HFF-Myc (cell line): ENCODE results near the gene FLT3LG.
A peak's percentile ranks its signal among the peaks of the same experiment; 100 is the strongest.

ENCODE experiments used
- DNase-seq: peaks from one replicate; pipeline ENCODE4 v3.0.0-alpha.2; 2011; ENCODE audit warnings: low read depth; ENCODE audit errors: extremely low read depth
- H3K4me3 ChIP-seq: replicated peaks from 2 replicates; pipeline ENCODE4 v1.5.1; 2011; ENCODE audit warnings: low read depth, mild to moderate bottlenecking, control low read depth, low read length
- TF ChIP-seq, protein P1 (sequence below): IDR thresholded peaks from 2 replicates; pipeline ENCODE4 v1.5.1; 2012; ENCODE audit warnings: mild to moderate bottlenecking, low read depth, low read length, control low read depth; ENCODE audit errors: missing control alignments

Gene FLT3LG, protein sequence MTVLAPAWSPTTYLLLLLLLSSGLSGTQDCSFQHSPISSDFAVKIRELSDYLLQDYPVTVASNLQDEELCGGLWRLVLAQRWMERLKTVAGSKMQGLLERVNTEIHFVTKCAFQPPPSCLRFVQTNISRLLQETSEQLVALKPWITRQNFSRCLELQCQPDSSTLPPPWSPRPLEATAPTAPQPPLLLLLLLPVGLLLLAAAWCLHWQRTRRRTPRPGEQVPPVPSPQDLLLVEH

DNA sequence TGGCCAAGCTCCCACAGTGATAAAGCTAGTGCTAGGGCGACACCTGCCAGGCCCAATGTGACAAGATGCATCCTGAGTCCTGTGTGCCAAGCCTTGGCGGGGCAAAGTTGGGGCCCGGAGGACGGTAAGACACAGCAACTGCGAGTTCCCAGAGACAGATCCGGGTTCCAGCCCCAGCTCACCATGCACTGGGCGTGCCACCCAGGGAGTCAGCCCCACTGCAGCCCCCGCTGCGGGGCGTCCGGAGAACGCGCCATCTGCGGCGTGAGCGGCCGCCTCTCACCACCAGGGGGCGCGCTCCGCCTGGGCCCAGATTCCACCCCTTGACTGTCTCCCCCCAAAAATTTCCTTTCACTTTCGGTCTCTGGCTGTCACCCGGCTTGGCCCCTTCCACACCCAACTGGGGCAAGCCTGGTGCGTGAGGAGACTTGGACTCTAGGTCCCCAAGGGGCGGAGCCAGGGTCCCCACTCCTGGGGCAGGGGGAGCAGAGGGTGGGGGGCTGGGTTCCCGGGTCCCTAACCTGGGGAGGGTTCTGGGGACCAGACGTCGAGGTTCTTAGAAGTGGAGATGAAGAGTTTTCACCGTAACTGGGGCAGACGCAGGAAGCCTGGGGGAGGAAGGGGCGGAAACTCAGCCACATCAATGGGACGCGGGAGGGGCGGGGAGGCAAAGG is at the start of gene FLT3LG:
Gene FLT3LG, plus strand, starts transcription at position 348 of the 674 bp plus-strand sequence. CDS start 425 bp downstream, outside the sequence.
- H3K4me3 ChIP-seq, result peak within 1 kb of the TSS; percentile 61
- TF ChIP-seq, protein P1, sequence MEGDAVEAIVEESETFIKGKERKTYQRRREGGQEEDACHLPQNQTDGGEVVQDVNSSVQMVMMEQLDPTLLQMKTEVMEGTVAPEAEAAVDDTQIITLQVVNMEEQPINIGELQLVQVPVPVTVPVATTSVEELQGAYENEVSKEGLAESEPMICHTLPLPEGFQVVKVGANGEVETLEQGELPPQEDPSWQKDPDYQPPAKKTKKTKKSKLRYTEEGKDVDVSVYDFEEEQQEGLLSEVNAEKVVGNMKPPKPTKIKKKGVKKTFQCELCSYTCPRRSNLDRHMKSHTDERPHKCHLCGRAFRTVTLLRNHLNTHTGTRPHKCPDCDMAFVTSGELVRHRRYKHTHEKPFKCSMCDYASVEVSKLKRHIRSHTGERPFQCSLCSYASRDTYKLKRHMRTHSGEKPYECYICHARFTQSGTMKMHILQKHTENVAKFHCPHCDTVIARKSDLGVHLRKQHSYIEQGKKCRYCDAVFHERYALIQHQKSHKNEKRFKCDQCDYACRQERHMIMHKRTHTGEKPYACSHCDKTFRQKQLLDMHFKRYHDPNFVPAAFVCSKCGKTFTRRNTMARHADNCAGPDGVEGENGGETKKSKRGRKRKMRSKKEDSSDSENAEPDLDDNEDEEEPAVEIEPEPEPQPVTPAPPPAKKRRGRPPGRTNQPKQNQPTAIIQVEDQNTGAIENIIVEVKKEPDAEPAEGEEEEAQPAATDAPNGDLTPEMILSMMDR, result peak; percentile 98
- no peak for DNase-seq

DNA sequence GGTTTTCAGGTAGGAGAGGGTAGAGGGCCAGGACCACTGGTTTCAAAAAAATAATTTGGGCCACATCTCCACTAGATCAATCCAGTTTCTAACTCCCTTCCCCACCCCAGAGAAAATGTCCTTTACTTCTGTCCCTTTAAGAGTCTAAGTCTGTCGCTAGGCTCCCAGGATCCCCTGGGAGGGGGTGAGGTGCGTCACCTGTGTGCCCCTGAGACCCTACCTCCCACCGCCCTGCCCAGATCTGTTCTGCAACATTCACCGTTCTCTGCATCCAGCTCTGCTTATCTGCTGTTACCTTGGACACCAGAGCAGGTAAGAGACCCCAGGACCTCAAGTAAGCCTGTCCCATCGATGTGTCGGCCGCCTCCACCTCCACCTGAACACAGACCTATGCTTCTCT is 48.8 kb upstream of the FLT3LG start, which contains the start of gene GFY:
Gene GFY, plus strand, starts transcription at position 211 of the 400 bp plus-strand sequence. CDS start 1,043 bp downstream, outside the sequence.
- no peak for DNase-seq
- no peak within 1 kb of the TSS for H3K4me3 ChIP-seq
- TF ChIP-seq, protein P1, result no peak

DNA sequence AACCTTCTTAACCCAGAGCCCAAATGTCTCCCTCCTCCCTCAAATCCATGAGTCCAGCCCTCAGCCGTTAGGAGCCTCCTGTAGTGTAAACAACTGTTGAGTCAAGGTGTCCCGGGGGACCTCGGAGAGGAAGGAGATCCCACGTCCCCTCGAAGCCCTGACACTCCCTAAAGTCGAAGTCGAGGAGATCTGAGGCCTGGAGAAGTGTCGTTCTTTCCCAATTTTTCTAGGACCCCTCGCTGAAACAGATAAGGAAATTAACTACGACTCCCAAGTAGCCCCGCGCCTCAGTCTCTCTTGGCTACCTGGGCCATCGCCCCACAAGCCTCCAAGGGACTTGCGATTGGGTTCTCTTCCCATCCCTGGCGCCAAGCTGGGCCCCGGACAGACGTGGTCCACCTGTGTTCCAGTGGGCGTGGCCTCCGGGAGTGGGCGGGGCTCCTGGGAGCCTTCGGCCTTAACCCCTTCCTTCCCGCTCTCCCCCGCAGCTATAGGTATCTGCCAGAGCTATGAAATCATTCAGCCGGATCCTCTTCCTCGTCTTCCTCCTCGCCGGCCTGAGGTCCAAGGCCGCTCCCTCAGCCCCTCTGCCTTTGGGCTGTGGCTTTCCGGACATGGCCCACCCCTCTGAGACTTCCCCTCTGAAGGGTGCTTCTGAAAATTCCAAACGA is 48.0 kb upstream of the FLT3LG start:
- TF ChIP-seq, protein P1, result no peak
- no peak for DNase-seq
- no peak overlapping the region for H3K4me3 ChIP-seq

DNA sequence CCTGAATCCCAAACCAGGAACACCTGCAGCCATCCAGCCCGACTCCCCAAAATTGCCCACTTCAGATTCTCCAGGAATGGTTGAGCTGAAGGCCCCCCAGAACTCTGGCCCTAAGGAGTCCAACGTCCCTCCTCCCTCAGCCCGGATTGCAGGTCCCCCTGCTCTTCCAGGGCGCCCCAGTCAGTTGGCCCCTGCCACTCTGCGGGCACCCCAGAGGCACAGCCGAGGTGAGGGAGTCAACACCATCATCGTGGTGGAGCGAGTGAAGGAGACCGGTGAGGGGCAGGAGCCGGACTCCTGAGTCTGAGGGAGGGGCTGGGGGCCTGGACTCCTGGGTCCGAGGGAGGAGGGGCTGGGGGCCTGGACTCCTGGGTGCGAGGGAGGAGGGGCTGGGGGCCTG is 46.7 kb upstream of the FLT3LG start:
- no peak overlapping the region for H3K4me3 ChIP-seq

DNA sequence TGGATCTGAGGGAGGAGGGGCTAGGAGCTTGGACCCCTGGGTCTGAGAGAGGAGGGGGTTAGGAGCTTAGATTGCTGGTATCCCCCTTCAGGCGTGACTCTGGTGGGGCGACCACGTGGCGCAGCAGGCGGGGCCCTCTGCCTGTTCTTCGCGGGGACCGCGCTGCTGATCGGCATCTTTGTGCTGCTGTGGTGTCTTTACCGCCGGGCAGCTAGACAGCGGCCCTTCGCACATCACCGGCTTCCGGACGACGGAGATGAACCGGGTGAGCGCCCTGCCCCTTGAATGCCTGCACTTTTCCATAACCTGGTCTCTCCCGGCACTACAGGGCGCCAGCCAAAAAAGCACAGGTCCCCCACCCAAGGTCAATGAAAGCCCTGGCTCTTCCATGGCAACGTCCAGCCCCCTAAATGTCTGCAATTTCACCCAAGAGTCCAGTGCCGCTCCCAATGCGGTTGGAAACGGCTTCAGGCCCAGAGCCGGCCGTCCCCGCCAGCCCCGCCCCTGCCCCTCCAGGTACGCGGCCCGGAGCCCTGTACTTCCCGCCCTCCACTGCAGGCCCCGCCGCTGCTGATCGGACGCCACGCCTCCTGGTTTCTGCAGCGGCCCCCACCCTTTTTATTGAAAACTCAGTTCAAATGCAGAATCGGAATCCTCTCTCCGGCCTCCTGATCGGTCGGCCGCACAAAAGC is 46.0 kb upstream of the FLT3LG start:
- DNase-seq, result no peak
- H3K4me3 ChIP-seq, result no peak overlapping the region
- TF ChIP-seq, protein P1, result no peak

More for the DNA sequence above, 46.7 kb upstream of the FLT3LG start:
- no peak for DNase-seq
- TF ChIP-seq, protein P1, result no peak
